ENCODE measurements around the gene KRT13.

Gene KRT13

GRCh38 chr17:41537614-41537954 lies 32.2 kb upstream of the KRT13 start:
- DNase-seq (ENCODE audit: low spot score), result no peak

GRCh38 chr17:41536741-41537613 lies 31.6 kb upstream of the KRT13 start:
- DNase-seq (ENCODE audit: low spot score), result no peak

- DNase-seq (ENCODE audit: low spot score), result no peak
These were observed 30.5 kb upstream of the KRT13 start for GRCh38 chr17:41535764-41536481.

GRCh38 chr17:41534899-41535546 lies 29.6 kb upstream of the KRT13 start:
- DNase-seq (ENCODE audit: low spot score), result no peak

GRCh38 chr17:41533613-41534012 lies 28.2 kb upstream of the KRT13 start:
- no peak for DNase-seq (ENCODE audit: low spot score)

- no peak for DNase-seq (ENCODE audit: low spot score)
These were observed 27.6 kb upstream of the KRT13 start for GRCh38 chr17:41532947-41533570.

GRCh38 chr17:41531993-41532392 lies 26.6 kb upstream of the KRT13 start:
- no peak for DNase-seq (ENCODE audit: low spot score)

GRCh38 chr17:41530062-41531048 lies 24.9 kb upstream of the KRT13 start:
- DNase-seq (ENCODE audit: low spot score), result no peak

- no peak for DNase-seq (ENCODE audit: low spot score)
These were observed 24.1 kb upstream of the KRT13 start for GRCh38 chr17:41529491-41529915.

GRCh38 chr17:41528959-41529353 lies 23.5 kb upstream of the KRT13 start:
- no peak for DNase-seq (ENCODE audit: low spot score)

GRCh38 chr17:41527063-41528023 lies 21.9 kb upstream of the KRT13 start:
- DNase-seq (ENCODE audit: low spot score), result no peak

GRCh38 chr17:41524261-41524660 lies 18.8 kb upstream of the KRT13 start:
- no peak for DNase-seq (ENCODE audit: low spot score)

GRCh38 chr17:41523787-41524186 lies 18.4 kb upstream of the KRT13 start:
- no peak for DNase-seq (ENCODE audit: low spot score)

GRCh38 chr17:41523225-41523593 lies 17.8 kb upstream of the KRT13 start:
- DNase-seq (ENCODE audit: low spot score), result no peak

- DNase-seq (ENCODE audit: low spot score), result no peak
These were observed 17.2 kb upstream of the KRT13 start for GRCh38 chr17:41522301-41523224.

GRCh38 chr17:41521574-41522261 lies 16.3 kb upstream of the KRT13 start:
- DNase-seq (ENCODE audit: low spot score), result no peak

- DNase-seq (ENCODE audit: low spot score), result no peak
These were observed 15.6 kb upstream of the KRT13 start for GRCh38 chr17:41520821-41521521.
